Hematopoietic multipotent progenitor cell treated with erythropoietin and hydrocortisone succinate and interleukin-3 and kit ligand, for 4 days (in vitro differentiated cells): ENCODE results near the gene PRRG2.
A peak's percentile ranks its signal among the peaks of the same experiment; 100 is the strongest.

Source experiments
- DNase-seq: peaks from one replicate; pipeline ENCODE4 v3.0.0-alpha.2; 2015

Gene PRRG2

DNA sequence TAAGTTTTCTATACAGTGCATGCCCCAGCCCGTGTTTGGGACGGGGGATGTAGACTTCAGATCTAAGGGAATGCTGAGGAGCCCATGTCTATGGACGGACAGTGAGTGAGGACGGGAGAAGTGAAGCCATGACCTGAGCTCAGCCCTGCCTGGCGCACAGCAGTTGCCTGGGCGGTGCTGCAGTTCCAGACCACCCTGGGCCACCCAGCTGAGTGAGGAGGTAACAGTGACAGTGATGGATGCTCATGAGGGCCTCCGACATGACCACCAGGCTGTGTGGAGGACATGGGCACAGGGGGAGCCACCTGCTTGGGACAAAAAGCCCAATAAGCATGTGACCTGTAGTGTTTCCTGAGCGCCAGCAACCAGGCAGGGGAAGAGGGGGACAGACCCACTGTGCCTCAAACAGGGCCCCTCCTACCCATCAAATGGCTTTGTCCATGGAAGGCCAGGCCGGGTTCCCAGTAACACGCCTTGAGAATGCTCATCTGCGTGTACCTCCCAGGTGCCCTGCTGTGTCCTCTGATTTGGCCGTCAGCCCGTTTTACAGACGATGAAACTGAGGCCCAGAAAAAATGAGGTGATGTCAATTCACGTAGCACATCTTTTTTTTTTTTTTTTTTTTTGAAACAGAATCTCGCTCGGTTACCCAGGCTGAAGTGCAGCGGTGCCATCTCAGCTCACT, 23.3 kb upstream of the PRRG2 start:
- DNase-seq: no peak

DNA sequence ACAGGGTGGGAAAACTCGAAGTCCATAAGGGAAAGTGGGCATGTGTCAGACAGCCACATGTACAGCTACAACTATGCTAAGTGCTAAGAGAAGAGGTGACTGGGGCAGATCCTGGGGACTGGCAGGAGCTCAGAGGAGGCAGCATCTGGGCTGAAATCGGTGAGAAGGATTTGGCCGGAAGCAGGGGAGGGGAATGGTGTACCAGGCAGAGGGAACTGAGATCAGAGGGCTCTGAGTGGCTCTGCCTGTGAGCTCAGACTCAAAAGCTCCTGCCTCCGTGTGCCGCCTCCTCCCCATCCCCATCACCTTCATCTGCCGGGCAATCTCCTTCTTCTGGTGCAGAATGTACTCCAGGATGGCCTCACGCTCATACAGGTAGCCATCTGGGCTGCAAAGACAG, 22.5 kb upstream of the PRRG2 start:
- no peak for DNase-seq

- no peak for DNase-seq
Measured at GRCh38 chr19:49559443-49559842, 21.7 kb upstream of the PRRG2 start.

DNA sequence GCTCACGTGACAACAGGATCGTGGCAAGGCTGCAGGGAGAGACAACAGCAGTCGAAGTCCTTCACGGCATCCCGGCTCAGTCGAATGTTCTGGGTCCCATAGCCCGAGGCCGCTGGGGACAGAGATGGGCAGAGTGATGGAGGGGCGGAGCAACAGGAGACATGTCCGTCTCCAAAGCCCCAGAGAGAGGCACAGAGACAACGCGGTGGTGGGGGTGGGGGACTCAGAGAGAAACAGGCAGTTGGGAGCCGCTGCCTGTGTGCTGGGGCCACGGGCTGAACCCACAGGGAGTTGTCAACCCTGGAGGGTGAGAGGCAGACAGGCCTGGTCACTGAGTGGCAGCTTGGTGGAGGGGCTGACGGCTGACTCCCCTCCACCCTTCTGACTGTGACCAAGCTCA, 21.2 kb upstream of the PRRG2 start:
- DNase-seq: no peak

- peak; percentile 44 for DNase-seq
Measured at GRCh38 chr19:49560358-49560900, 20.7 kb upstream of the PRRG2 start.

- DNase-seq: peak; percentile 46
Measured at GRCh38 chr19:49564616-49565045, 16.5 kb upstream of the PRRG2 start.

GRCh38 chr19:49565261-49565660, 15.9 kb upstream of the PRRG2 start:
- peak; percentile 45 for DNase-seq

- DNase-seq: no peak
Measured at GRCh38 chr19:49566302-49566701, 14.8 kb upstream of the PRRG2 start.

GRCh38 chr19:49567861-49568441, 13.2 kb upstream of the PRRG2 start:
- peak; percentile 77 for DNase-seq

- DNase-seq: peak; percentile 95
Measured at GRCh38 chr19:49570138-49570856, 10.8 kb upstream of the PRRG2 start.

GRCh38 chr19:49570997-49571676, 10.0 kb upstream of the PRRG2 start:
- DNase-seq: peak; percentile 64

GRCh38 chr19:49573009-49573408, 8.1 kb upstream of the PRRG2 start:
- no peak for DNase-seq

DNA sequence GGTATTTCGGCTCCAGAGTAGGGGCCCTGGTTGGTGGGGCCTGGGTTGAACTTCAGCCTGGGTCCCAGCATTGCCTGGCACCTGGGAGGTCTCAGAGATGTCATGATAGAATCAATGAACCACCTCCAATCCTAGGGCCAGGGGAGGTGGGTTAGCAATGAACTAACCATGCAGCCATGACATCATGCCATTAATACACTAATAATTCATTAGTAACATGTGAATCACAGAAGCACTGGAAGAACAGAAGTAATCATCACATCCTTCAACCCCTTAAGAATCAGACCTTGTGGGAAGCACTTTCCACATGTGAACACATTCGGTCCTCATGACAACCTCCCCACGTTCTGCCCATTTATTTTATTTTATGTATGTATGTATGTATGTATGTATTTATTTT, 7.7 kb upstream of the PRRG2 start:
- no peak for DNase-seq

DNA sequence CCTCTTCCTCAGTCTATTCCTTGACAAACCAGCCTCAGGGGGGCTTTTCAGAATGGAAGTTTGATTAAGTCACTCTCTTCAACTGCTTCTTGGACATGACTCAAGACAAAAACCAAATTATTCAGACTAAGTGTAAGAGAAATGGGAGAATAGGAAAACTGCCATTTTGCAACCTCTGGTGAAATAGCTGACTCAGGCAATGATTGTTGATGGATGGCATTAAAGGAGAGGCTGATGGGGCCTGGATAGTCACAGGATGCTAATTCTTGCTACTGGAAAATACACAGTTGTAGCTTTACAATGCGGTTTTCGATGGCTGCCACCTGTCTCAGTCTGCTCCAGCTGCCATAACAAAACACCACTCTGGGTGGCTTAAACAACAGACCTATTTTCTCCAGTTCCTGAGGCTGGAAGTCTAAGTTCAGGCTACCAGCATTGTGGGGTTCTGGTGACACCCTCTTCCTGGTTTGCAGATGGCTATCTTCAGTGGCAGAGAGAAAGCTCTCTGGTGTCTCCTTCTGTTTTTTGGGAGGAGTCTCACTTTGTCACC, 6.8 kb upstream of the PRRG2 start:
- peak; percentile 35 for DNase-seq

GRCh38 chr19:49579193-49579592, 1.9 kb upstream of the PRRG2 start:
- DNase-seq: peak; percentile 22

DNA sequence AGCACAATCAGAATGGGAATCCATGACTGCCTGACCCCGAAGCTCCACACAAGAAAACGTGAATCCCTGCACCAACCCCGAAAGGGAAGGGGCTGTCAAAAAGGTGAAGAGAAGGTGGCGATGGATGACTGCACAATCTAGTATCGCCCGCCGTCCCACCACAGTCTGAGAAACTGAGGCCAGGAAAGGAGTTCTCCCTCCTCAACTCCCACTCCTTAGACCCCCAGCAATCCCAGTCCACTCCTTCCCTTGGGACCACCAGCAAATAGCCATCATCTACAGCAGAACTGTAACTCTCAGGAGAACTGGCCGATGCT, 1.2 kb upstream of the PRRG2 start:
- no peak for DNase-seq

GRCh38 chr19:49580264-49581006, 681 bp upstream of the PRRG2 start, which contains the start of gene NOSIP:
Gene NOSIP (minus strand): TSS chr19:49580556. CDS start chr19:49560691, 19,865 bp downstream.
- DNase-seq: peak; percentile 99

DNA sequence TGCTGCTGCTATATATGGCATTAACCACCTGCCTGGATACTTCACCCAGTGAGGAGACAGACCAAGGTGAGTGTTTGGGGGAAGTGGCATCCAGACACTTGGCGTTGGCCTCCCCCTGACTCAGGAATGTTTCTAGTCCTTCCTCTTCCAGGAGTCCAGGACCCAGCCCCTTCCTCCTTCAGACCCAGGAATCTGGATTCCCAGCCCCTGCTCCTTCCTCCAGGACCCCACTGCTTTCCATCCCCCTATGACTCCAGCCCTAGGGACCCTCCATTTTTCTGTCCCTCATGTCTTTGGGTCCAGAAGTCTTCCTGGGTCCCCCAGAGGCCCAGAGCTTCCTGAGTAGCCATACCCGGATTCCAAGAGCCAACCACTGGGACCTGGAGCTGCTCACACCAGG, 2.1 kb downstream of the PRRG2 start:
- DNase-seq: no peak

DNA sequence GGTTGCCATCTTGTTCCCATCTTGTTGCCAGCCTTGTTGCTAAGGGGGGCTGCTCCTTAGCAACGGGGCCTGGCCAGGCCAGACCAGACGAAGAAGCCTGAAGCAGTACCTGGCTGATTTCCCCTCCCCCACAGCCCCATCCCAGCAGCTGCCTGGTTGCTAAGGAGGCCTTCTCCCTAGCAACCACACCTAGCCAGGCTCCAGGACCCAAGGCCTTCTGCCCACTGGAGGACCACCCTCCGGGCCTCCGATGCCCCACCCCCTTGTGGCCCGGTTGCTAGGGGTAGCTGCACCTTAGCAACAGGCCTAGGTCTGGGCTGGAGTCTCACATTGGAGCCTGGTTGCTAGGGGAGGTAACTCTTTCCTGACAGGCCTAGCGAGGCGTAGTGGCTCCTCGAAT, 3.9 kb downstream of the PRRG2 start:
- DNase-seq: no peak

GRCh38 chr19:49587227-49587626, 6.1 kb downstream of the PRRG2 start:
- DNase-seq: no peak

DNA sequence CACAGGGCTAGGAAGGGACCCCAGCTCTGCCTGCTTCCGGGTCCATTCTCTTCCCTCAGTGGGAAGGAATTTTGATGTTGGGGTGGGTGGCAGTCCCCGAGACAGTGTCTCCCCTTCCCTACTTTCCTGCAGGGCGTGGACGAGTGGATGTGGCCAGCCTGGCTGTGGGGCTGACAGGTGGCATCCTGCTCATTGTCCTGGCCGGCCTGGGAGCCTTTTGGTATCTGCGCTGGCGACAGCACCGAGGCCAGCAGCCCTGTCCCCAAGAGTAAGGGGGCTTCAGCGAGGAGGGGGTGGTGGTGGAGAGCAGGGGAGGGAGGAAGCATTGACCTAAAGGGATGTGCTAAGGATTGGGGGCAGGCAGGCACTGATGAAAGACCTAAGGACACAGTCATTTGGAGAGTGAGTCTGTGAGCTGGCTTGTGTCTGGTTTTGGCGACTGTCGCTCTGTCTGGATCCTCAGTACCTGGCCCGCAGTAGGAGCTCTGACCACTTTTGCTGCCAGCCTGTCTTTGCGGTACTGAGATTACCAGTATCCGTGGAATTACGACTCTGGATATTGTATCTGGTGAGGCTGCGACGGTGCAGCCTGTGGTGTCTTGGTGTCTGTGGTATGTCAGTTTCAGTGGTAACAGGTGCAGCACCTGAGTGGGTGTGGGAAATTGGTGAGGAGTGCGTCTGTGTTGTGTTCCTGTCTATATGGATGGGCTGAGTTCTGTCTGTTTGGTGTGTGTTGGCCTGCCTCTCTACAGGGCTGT, 7.4 kb downstream of the PRRG2 start:
- no peak for DNase-seq

DNA sequence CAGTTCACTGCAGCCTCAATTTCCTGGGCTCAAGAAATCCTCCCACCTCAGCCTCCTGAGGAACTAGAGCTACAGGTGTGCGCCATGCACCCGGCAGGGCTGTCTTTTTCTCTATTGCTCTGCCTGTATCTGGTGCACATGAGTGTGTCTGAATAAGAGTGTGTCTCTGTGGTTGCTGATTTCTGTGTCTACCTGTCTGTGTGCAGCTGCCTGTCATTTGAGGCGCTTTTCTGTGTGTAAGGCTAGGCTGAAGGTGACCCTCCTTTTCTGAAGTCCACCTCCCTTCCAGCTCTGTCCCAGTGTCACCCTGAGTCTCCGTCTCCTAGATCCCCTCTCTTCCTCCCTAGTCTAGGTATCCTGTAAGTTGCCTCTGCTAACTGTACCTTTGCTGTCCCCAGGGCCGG, 8.4 kb downstream of the PRRG2 start:
- DNase-seq: no peak
